GM12878 (cell line): ENCODE measurements around the gene FAS. TPM values are rescaled to one million over a fixed set of nuclear protein-coding genes. Genes with fewer than 3 reads are reported as not detected.
A peak's percentile ranks its signal among the peaks of the same experiment; 100 is the strongest.

Experiments used
- BACH1 ChIP-seq: fragments of 450-650 bp; IDR thresholded peaks from 2 replicates; pipeline ENCODE4 v1.6.1; 2017; ENCODE audit warnings: mild to moderate bottlenecking, borderline replicate concordance
- CBFB ChIP-seq: IDR thresholded peaks from 2 replicates; pipeline ENCODE4 v1.6.1; 2016; ENCODE audit warnings: antibody characterized with exemption, low read depth
- FOXK2 ChIP-seq: fragments of 450-650 bp; IDR thresholded peaks from 2 replicates; pipeline ENCODE4 v1.6.1; 2017; ENCODE audit warnings: mild to moderate bottlenecking, moderate library complexity
- GATAD2B ChIP-seq: fragments of 450-650 bp; conservative IDR thresholded peaks from 2 replicates; pipeline ENCODE4 v1.6.1; 2017; ENCODE audit warnings: low read depth, mild to moderate bottlenecking, moderate library complexity
- HDGF ChIP-seq: fragments of 450-650 bp; IDR thresholded peaks from 2 replicates; pipeline ENCODE4 v1.6.1; 2016; ENCODE audit warnings: antibody characterized with exemption
- IKZF1 ChIP-seq: fragments of 450-650 bp; conservative IDR thresholded peaks from 2 replicates; pipeline ENCODE4 v1.6.1; 2017; ENCODE audit warnings: antibody characterized with exemption, mild to moderate bottlenecking
- MTA3 ChIP-seq: IDR thresholded peaks from 2 replicates; pipeline ENCODE4 v1.6.1; 2012; ENCODE audit warnings: low read length, inconsistent platforms, borderline replicate concordance
- PML ChIP-seq: IDR thresholded peaks from 2 replicates; pipeline ENCODE4 v1.6.1; 2012; ENCODE audit warnings: low read length, inconsistent platforms
- RCOR1 ChIP-seq: conservative IDR thresholded peaks from 2 replicates; pipeline ENCODE4 v1.6.1; 2012; ENCODE audit warnings: low read depth, low read length, improper control_type of control experiment
- RFX5 ChIP-seq: IDR thresholded peaks from 2 replicates; pipeline ENCODE4 v1.6.1; 2011; ENCODE audit warnings: low read depth, low read length, improper control_type of control experiment
- SIN3A ChIP-seq: IDR thresholded peaks from 2 replicates; pipeline ENCODE4 v1.6.1; 2012; ENCODE audit warnings: low read depth, low read length, improper control_type of control experiment
- TAF1 ChIP-seq: IDR thresholded peaks from 2 replicates; pipeline ENCODE4 v1.6.1; 2011; ENCODE audit warnings: mild to moderate bottlenecking, low read depth, low read length, borderline replicate concordance
- polyA plus RNA-seq, 11 experiments: library from polyadenylated mRNA; depleted of rRNA in 4 of 11; unstranded in 6 of 11; stranded (reverse) in 5 of 11; fragments of >200 nt; fragmentation: Nextera tagmentation in 4 of 11; fragmentation: Illumina TruSeq in 1 of 11; extraction: Ambion mirVana in 4 of 11; extraction: Trizol in 1 of 11; gene quantifications; 1 replicate in 1 of 11; 2 replicates in 10 of 11; pipeline versions ENCODE4 v1.2.1 to v1.2.3, GENCODE V29; 2011 to 2016; ENCODE audit warnings: inconsistent platforms in 2 of 11, missing spikeins in 2 of 11, low read depth in 1 of 11
- total RNA-seq, 4 experiments: library from RNA; depleted of rRNA in 3 of 4; stranded (reverse); fragments of >200 nt in 3 of 4; fragmentation: Illumina TruSeq in 1 of 4; extraction: Trizol in 1 of 4; gene quantifications; 2 replicates each; pipeline versions ENCODE4 v1.2.1 to v1.2.3, GENCODE V29; 2013 to 2021
- TF ChIP-seq, protein P1 (sequence below), 3 experiments: IDR thresholded peaks in 2 of 3; conservative IDR thresholded peaks in 1 of 3; 2 replicates each; pipeline ENCODE4 v1.5.1; 2011; ENCODE audit warnings: low read depth in 3 of 3, low read length in 3 of 3, mild to moderate bottlenecking in 3 of 3, control low read depth in 2 of 3, moderate library complexity in 2 of 3, inconsistent platforms in 1 of 3, mixed read lengths in 1 of 3; ENCODE audit not compliant: control insufficient read depth in 2 of 3, insufficient read depth in 1 of 3; ENCODE audit errors: extremely low read depth in 1 of 3
- TF ChIP-seq, protein P2 (sequence below): fragments of 450-650 bp; IDR thresholded peaks from 2 replicates; pipeline ENCODE4 v1.6.1; 2016; ENCODE audit warnings: mild to moderate bottlenecking
- TF ChIP-seq, protein P3 (sequence below): IDR thresholded peaks from 2 replicates; pipeline ENCODE4 v1.6.1; 2011; ENCODE audit warnings: borderline replicate concordance, low read depth, mild to moderate bottlenecking, moderate library complexity, mixed read lengths, low read length; ENCODE audit not compliant: insufficient read depth; ENCODE audit errors: extremely low read length
- TF ChIP-seq, protein P4 (sequence below): fragments of 450-650 bp; IDR thresholded peaks from 2 replicates; pipeline ENCODE4 v1.6.1; 2017; ENCODE audit warnings: mild to moderate bottlenecking, moderate library complexity
- TF ChIP-seq, protein P5 (sequence below): fragments of 450-650 bp; IDR thresholded peaks from 2 replicates; pipeline ENCODE4 v1.6.1; 2017; ENCODE audit warnings: borderline replicate concordance
- TF ChIP-seq, protein P6 (sequence below): IDR thresholded peaks from 2 replicates; pipeline ENCODE4 v1.6.1; 2012; ENCODE audit warnings: low read depth, low read length, improper control_type of control experiment

The FAS gene
- total and polyA plus RNA-seq, 10 of the 15 experiments (the other 5 are each of a cell fraction or from before 2014, with no cell fraction given): 50.1 to 147 (median 69.9) TPM

DNA sequence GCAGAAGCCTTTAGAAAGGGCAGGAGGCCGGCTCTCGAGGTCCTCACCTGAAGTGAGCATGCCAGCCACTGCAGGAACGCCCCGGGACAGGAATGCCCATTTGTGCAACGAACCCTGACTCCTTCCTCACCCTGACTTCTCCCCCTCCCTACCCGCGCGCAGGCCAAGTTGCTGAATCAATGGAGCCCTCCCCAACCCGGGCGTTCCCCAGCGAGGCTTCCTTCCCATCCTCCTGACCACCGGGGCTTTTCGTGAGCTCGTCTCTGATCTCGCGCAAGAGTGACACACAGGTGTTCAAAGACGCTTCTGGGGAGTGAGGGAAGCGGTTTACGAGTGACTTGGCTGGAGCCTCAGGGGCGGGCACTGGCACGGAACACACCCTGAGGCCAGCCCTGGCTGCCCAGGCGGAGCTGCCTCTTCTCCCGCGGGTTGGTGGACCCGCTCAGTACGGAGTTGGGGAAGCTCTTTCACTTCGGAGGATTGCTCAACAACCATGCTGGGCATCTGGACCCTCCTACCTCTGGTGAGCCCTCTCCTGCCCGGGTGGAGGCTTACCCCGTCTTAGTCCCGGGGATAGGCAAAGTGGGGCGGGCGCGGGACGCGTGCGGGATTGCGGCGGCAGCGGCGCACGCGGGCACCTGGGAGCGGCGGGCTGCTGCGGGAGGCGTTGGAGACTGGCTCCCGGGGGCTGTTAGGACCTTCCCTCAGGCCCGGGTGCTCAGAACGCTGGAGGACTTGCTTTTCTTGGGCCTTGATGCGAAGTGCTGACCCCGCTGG, at the start of gene FAS (continued):
- TF ChIP-seq, protein P1, sequence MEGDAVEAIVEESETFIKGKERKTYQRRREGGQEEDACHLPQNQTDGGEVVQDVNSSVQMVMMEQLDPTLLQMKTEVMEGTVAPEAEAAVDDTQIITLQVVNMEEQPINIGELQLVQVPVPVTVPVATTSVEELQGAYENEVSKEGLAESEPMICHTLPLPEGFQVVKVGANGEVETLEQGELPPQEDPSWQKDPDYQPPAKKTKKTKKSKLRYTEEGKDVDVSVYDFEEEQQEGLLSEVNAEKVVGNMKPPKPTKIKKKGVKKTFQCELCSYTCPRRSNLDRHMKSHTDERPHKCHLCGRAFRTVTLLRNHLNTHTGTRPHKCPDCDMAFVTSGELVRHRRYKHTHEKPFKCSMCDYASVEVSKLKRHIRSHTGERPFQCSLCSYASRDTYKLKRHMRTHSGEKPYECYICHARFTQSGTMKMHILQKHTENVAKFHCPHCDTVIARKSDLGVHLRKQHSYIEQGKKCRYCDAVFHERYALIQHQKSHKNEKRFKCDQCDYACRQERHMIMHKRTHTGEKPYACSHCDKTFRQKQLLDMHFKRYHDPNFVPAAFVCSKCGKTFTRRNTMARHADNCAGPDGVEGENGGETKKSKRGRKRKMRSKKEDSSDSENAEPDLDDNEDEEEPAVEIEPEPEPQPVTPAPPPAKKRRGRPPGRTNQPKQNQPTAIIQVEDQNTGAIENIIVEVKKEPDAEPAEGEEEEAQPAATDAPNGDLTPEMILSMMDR (IDR thresholded peaks at IDR 0.05 in 2 of 3, conservative IDR thresholded peaks at IDR 0.05 in 1 of 3; ENCODE audit: control insufficient read depth in 2 of 3, extremely low read depth in 1 of 3, insufficient read depth in 1 of 3, low read depth in 3 of 3, low read length in 3 of 3): no peak
- TF ChIP-seq RCOR1 (no peak), IKZF1 (peak; percentile 80), CBFB (peak; percentile 79), BACH1 (peak; percentile 25; the same call in 1 of the 2 replicates), MTA3 (no peak), FOXK2 (no peak), HDGF (peak; percentile 91), RFX5 (no peak), TAF1 (peak; percentile 84), PML (peak; percentile 77; the same call in 1 of the 2 replicates), GATAD2B (peak; percentile 30), SIN3A (no peak; the same call in 1 of the 2 replicates)
- TF ChIP-seq, protein P2, sequence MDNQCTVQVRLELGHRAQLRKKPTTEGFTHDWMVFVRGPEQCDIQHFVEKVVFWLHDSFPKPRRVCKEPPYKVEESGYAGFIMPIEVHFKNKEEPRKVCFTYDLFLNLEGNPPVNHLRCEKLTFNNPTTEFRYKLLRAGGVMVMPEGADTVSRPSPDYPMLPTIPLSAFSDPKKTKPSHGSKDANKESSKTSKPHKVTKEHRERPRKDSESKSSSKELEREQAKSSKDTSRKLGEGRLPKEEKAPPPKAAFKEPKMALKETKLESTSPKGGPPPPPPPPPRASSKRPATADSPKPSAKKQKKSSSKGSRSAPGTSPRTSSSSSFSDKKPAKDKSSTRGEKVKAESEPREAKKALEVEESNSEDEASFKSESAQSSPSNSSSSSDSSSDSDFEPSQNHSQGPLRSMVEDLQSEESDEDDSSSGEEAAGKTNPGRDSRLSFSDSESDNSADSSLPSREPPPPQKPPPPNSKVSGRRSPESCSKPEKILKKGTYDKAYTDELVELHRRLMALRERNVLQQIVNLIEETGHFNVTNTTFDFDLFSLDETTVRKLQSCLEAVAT: peak; percentile 81; the same call in 1 of the 2 replicates
- TF ChIP-seq, protein P3, sequence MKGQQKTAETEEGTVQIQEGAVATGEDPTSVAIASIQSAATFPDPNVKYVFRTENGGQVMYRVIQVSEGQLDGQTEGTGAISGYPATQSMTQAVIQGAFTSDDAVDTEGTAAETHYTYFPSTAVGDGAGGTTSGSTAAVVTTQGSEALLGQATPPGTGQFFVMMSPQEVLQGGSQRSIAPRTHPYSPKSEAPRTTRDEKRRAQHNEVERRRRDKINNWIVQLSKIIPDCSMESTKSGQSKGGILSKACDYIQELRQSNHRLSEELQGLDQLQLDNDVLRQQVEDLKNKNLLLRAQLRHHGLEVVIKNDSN: no peak
- TF ChIP-seq, protein P4, sequence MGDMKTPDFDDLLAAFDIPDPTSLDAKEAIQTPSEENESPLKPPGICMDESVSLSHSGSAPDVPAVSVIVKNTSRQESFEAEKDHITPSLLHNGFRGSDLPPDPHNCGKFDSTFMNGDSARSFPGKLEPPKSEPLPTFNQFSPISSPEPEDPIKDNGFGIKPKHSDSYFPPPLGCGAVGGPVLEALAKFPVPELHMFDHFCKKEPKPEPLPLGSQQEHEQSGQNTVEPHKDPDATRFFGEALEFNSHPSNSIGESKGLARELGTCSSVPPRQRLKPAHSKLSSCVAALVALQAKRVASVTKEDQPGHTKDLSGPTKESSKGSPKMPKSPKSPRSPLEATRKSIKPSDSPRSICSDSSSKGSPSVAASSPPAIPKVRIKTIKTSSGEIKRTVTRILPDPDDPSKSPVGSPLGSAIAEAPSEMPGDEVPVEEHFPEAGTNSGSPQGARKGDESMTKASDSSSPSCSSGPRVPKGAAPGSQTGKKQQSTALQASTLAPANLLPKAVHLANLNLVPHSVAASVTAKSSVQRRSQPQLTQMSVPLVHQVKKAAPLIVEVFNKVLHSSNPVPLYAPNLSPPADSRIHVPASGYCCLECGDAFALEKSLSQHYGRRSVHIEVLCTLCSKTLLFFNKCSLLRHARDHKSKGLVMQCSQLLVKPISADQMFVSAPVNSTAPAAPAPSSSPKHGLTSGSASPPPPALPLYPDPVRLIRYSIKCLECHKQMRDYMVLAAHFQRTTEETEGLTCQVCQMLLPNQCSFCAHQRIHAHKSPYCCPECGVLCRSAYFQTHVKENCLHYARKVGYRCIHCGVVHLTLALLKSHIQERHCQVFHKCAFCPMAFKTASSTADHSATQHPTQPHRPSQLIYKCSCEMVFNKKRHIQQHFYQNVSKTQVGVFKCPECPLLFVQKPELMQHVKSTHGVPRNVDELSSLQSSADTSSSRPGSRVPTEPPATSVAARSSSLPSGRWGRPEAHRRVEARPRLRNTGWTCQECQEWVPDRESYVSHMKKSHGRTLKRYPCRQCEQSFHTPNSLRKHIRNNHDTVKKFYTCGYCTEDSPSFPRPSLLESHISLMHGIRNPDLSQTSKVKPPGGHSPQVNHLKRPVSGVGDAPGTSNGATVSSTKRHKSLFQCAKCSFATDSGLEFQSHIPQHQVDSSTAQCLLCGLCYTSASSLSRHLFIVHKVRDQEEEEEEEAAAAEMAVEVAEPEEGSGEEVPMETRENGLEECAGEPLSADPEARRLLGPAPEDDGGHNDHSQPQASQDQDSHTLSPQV: no peak
- TF ChIP-seq, protein P5, sequence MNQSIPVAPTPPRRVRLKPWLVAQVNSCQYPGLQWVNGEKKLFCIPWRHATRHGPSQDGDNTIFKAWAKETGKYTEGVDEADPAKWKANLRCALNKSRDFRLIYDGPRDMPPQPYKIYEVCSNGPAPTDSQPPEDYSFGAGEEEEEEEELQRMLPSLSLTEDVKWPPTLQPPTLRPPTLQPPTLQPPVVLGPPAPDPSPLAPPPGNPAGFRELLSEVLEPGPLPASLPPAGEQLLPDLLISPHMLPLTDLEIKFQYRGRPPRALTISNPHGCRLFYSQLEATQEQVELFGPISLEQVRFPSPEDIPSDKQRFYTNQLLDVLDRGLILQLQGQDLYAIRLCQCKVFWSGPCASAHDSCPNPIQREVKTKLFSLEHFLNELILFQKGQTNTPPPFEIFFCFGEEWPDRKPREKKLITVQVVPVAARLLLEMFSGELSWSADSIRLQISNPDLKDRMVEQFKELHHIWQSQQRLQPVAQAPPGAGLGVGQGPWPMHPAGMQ: no peak
- TF ChIP-seq, protein P6, sequence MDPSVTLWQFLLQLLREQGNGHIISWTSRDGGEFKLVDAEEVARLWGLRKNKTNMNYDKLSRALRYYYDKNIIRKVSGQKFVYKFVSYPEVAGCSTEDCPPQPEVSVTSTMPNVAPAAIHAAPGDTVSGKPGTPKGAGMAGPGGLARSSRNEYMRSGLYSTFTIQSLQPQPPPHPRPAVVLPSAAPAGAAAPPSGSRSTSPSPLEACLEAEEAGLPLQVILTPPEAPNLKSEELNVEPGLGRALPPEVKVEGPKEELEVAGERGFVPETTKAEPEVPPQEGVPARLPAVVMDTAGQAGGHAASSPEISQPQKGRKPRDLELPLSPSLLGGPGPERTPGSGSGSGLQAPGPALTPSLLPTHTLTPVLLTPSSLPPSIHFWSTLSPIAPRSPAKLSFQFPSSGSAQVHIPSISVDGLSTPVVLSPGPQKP: no peak
